CD4-positive, alpha-beta T cell treated with Interferon gamma for 1 hour (primary cell): Measurements from ENCODE around the gene IQGAP3.

Experiments
- DNase-seq: peaks from one replicate; pipeline ENCODE4 v3.0.0-alpha.2; 2020

IQGAP3 gene

GRCh38 chr1:156492591-156493080 is 79.7 kb downstream of the IQGAP3 start:
- peak; percentile 60 for DNase-seq

DNA sequence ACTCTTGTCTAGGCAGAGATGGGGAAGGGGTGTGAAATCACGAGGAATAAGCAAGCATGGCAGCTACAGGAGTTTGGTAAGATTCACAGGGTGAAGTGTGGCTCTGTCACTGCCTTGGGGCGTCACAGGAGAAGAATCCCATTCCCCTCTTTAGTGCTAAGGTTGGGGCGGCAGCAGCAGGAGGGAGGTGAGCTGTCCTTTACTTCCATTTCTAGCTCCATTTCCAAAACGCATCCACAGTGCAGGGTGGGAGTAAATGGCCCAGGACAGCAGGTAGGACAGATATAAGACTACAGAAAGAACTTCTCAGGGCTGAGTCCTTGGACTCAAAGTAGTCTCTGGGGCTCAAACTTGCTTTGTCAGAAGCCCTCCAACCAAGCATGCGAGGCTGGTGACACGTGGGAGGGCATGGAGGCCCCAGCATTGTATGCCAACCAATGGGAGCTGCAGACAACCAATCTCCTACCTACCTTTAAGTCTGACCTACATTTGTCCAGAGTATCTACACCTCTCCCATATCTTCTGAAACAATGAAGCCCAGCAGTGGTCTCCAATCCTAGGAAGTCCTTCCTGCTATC is 80.3 kb downstream of the IQGAP3 start:
- no peak for DNase-seq

DNA sequence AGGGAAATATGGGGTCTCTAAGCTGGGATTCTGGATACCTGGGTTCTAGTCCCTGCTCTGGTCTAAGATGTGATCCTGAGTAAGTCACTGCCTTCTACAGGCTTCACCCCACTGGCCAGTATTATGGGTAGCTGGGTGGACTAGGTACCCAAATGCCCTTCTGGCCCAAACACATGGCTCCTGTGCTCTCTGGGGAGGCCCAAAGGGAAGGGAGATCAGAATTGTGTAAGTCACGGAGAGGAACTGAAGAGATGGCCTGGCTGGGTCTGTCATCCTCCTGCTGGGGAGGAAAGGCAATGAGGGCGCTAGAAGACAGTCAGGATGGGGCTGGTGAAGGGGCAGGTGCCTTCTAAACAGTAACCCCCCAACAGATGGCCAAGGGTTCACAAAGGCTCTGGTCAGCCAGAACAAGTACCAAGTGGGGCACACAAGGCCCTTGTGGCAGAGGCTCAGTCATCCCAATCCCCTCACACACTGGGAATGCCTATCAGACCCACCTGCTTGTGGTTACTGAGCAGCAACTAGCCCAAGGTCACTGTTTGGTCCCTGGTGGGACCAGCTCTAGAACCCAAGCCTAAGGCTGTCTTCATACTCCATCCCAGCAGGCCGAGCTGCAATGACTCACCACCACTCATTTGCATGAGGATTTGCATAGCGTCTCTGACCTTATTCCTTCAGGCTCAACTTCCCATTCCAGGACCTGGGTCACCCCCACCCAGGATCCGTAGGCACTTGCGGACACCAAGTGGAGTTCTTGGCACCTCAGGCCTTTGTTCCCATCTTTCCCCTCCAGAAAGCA is 81.0 kb downstream of the IQGAP3 start:
- DNase-seq: no peak

DNA sequence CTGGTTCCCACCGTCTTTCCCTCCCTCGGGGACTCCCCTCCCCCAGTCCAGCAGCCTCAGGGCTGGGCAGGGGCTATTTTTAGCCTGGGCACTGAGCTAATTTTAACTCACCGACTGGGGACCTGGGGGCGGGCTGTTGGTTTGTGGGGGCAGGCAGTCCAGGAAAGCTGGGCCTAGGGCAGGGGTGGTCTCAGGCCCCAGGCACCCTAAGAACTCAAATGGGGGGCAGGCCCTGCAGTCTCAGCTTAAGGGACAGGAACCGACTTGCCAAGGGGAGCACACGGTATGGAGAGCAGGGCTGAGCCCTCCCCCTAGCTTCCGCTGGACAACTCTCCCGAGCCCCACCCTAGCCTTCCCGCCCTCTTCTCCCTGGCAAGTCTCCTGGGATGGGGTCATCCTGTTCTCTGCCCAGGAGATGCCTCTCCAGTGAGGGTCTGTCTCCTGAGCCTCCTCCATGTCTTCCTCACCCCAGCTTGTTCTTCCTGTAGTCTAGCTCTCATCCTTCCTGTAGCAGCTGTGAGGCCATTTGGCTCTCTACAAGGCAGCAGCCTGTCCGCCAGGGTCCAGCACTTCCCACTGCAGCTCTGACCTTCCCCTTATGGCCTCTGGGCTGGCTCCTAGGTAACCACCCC is 81.8 kb downstream of the IQGAP3 start:
- no peak for DNase-seq

GRCh38 chr1:156489935-156490293 is 82.5 kb downstream of the IQGAP3 start:
- DNase-seq: no peak

DNA sequence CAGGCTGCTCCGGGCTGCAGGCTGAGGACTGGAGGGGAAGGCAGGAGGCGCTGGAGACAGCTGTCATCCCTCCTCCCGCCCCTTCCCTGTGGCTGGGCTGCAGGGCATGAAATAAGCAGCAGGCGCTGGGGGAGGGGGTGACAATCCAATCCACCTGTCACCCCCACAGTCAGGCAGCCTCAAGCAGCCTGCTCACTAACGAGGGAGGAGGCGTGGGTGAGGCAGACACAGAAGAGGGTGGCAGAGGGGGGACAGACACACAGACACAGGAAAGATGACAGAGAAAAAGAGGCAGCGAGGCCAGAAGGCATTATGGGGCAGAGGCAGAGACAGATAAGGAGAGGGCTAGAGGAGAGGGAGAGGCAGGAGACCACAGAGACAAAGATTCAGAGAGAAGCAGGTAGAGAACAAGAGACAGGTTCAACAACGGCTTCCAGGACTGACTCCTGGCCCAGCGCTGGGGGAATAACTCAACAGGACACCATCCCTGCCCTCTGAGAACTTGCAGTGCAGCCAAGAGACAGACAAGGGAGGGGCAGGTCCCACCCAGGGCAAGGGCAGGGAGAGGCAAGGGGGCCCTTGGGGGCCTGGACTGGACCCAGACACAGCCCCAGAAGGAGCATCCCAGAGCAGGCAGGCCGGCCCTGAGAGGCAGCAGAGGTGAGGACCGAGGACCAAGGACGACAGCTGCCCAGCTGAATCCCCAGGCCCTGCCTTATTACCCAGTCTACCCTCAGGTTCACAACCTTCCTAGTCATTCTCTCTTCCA is 83.0 kb downstream of the IQGAP3 start:
- DNase-seq: peak; percentile 37

DNA sequence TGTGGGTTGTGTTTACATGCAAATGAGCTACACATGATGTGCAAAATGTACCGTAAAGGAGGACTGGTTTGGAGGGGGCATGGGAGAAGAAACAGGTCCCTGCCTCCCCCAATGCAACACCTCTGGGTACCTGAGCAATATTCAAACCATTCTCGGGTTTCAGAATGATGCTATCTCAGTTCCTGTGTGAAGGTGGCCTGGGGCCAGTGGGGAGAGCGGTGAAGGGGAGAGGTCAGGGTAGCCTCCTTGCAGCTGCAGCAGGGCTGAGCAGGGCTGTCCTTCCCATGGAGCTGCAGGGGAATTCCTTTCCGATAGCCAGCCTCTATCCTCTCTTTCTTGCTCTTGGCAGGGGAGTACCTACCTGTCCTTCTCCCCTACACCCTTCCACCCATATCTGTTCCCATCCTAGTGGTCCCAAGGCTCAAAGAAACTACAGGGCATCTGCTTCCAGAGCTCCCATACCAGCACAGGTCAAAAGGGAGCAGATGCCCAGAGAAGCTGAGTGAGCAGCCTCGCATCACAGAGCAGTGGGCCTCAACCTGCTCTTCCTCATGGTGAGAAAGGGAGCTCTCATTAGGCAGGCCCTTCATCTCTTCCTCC is 83.7 kb downstream of the IQGAP3 start:
- DNase-seq: no peak

- no peak for DNase-seq
Observed at GRCh38 chr1:156487862-156488261, 84.5 kb downstream of the IQGAP3 start.

DNA sequence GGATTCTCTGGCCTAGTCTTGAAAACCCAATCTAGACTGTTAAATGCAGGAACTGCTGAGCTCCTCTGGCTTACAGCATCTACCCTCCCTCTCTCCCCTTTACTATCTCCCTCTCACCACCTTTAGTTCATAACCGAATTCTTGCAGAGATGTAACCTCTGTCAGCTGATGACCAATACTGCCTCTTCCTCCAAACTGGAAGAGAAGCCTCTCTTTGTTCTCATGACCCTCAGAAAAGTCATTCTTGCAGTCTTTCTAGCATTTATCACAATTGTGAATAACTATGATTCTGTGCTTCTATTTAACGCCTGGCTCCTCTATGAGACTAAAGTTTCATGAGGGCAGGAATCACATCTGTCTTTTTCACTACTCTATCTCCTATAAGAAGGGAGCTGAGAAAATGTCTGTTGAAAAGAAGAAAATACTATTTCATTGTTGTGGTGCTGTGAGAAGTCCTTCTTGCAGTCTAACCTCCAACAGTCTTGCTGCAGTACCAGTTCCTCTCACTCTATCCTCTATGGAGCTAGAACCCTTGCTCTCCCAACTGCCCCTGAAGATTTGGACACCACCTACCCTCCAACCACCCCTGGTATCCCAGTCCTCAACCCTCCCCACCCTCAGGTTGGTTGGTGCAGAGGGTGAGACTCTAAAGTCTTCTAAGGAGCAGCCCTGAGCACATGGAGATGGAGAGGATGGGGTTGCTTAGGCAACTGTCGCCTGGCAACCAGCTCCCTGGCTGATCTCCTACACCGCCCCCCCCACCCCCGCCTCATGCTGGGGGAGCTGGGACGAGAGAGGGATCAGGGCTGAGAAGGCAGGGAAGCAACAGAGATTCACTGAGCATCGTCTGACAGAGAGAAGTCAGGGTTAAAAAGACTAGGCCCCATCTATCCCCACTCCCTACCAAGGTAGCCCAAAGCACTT is 85.7 kb downstream of the IQGAP3 start:
- DNase-seq: no peak

GRCh38 chr1:156485984-156486383 is 86.4 kb downstream of the IQGAP3 start:
- no peak for DNase-seq

- no peak for DNase-seq
Observed at GRCh38 chr1:156484480-156485058, 87.8 kb downstream of the IQGAP3 start.

DNA sequence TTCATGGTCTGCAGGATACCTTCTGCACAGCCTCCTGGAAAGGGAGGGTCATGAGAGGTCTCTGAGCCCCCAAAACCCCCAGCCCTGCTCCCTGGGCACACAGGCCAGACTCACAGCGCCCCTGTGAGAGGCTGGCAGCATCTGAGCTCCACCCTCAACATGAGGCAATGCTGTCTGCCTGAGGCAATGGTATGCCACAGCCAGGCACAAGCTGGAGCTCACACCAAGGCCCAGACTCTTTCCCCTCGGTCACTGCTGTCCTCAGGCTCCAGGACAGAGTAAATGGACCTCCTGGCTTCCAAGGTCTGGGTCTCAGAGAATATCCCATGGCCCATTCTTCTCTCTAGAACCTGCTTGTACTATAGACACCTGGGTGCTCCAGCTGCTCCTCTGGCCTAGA is 89.0 kb downstream of the IQGAP3 start:
- DNase-seq: no peak

DNA sequence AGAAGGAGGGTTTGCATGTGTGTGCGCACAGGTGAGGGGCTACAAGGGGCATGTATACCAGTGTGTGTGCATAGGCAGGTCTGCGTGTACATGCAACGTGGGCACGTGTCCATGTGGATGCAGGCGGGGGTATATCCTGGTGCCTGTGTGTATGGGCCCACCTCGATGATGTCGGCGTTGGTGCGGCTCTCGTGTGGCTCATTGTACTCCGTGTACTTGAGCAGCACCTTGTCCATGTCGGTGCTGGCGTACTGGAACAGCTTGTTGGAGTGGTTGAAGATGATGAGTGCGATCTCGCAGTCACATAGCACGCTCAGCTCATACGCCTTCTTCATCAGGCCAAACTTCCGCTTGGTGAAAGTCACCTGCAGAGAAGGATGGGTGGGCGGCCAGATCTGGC is 90.1 kb downstream of the IQGAP3 start:
- no peak for DNase-seq

DNA sequence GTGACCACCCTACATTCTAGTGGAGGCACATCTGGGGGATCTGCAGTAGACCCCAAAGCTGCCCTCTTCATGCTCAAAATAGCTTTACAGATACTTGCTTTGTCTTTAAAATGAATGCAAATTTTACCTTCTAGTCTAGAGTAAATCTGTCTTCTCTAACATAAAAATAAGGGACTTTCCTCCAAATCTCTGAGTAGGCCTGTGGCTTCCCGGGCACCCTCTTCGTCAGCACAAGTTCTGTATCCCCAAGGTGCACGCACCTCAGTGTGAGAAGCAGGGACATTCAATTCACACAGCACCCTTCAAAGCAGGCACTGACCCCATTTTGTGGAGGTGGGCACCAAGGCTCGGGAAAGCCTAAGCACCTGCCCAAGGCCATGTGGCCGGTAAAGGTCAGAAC is 90.8 kb downstream of the IQGAP3 start:
- no peak for DNase-seq

DNA sequence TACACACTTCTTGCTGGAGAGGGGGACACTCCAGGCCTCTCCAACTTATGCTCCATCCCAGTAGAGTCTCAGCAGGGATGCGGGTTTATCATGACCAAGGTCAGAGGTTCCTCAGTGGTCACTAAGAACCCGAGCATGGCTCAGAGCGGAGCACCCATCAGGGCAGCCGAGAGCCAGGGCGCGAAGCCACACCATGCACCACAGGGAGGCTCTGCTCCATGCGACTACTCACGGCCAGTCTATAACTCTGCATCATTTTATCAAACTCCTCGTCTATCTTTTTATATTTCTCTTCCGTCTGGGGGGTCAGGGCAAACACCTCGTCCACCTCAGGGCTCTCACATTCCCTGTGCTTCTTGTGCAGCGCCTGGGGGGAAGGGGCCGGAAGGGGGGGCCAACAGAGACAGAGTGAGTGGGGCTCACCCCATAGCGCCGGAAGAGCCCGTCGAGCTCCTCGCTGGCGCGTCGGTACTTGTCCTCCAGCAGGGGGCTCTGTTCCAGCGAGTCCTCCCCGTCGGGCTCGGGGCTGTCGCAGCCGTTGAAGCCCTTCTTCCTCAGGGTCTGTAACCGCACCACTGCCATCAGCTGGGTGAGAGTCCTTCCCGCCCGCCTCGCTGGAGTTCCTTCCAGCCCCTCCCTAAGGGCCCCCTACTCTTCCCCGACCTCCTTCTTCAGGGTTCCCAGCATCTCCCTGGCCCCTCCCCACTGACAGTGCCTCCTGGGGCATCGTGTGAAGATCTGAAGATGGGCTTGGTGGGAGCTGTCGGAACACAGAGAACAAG is 91.8 kb downstream of the IQGAP3 start:
- peak; percentile 80 for DNase-seq

- DNase-seq: no peak
Observed at GRCh38 chr1:156480016-156480370, 92.4 kb downstream of the IQGAP3 start.

- DNase-seq: no peak
Observed at GRCh38 chr1:156479093-156480015, 93.0 kb downstream of the IQGAP3 start.

GRCh38 chr1:156478250-156478627 is 94.1 kb downstream of the IQGAP3 start:
- no peak for DNase-seq

GRCh38 chr1:156477526-156478249 is 94.7 kb downstream of the IQGAP3 start:
- no peak for DNase-seq
